Aorta (tissue), 5 donors: Measurements from ENCODE around the gene CCDC201. TPM values are rescaled to one million over a fixed set of nuclear protein-coding genes. Genes with fewer than 3 reads are reported as not detected.
"Not testable (repeated sequence)": the region's sequence is repeated elsewhere in the genome, so short reads cannot be mapped to it uniquely, and the experiment has no call there.

Experiments used
- ATAC-seq: fragments of 200-7000 bp; cut with Tn5 transposase; one replicate; pipeline ENCODE4 v1.9.1; 2022; ENCODE audit warnings: moderate library complexity; ENCODE audit not compliant: low FRiP score
- DNase-seq, 2 donors: peaks; one replicate each; pipeline ENCODE4 v3.0.0-alpha.2; 2020
- H3K27ac ChIP-seq, 2 donors: one replicate each; pipeline ENCODE4 v1.5.1; 2013; ENCODE audit warnings: low read length in 2 of 2, mild to moderate bottlenecking in 2 of 2, moderate library complexity in 2 of 2, control low read depth in 1 of 2, inconsistent platforms in 1 of 2, low read depth in 1 of 2
- H3K27me3 ChIP-seq, 2 donors: one replicate each; pipeline ENCODE4 v1.6.1; 2013; ENCODE audit warnings: control low read depth in 1 of 2, low read length in 1 of 2, mild to moderate bottlenecking in 1 of 2, moderate library complexity in 1 of 2; ENCODE audit not compliant: insufficient read depth in 2 of 2, control insufficient read depth in 1 of 2
- H3K36me3 ChIP-seq, 2 donors: one replicate each; pipeline ENCODE4 v1.6.1; 2013; ENCODE audit warnings: control low read depth in 1 of 2, low read length in 1 of 2, mild to moderate bottlenecking in 1 of 2; ENCODE audit not compliant: insufficient read depth in 2 of 2, control insufficient read depth in 1 of 2
- H3K4me1 ChIP-seq, 2 donors: one replicate each; pipeline ENCODE4 v1.6.1; 2013; ENCODE audit warnings: low read length in 2 of 2, control low read depth in 1 of 2, mild to moderate bottlenecking in 1 of 2, moderate library complexity in 1 of 2; ENCODE audit not compliant: insufficient read depth in 2 of 2, control insufficient read depth in 1 of 2
- H3K4me3 ChIP-seq, 2 donors: one replicate each; pipeline ENCODE4 v1.5.1; 2013; ENCODE audit warnings: low read length in 2 of 2, control low read depth in 1 of 2, mild to moderate bottlenecking in 1 of 2
- H3K9me3 ChIP-seq: one replicate; pipeline ENCODE4 v1.6.1; 2013; ENCODE audit warnings: mild to moderate bottlenecking, low read length; ENCODE audit not compliant: control insufficient read depth
- WGBS, 2 donors: extraction: QIAGEN DNeasy Blood & Tissue Kit; methylation state at CpG; one replicate each; pipeline ENCODE4 v1.1.7; 2013; 5-methylcytosine and 5-hydroxymethylcytosine counted together
- intact Hi-C, 2 donors: fragments of 100-400 bp; cut with DNase I; formaldehyde crosslinking; loops; one replicate each; pipeline versions ENCODE4 v1.14.2 to v1.15.0; 2022
- polyA plus RNA-seq, 2 donors: library from polyadenylated mRNA; stranded (reverse); fragments of 200-250 nt; gene quantifications; one replicate each; pipeline ENCODE4 v1.2.3, GENCODE V29; 2013
- total RNA-seq, 2 donors: library from RNA; stranded (reverse); fragmentation: NEBNext Ultra II Directional; extraction: Animal tissue kit (Norgen Biotek cat#: 25700); gene quantifications; one replicate each; pipeline ENCODE4 v1.2.1, GENCODE V29; 2021
- donor health status: healthy with polysubstance abuse.
- donor health status: Bipolar disorder and iron deficiency.
- donor health status: DM: no; HTN: no; CAD: no.
- donor health status: DM: no; HTN: no; CAD: no.
- donor health status: DM: yes; HTN: yes; CAD: no.

CCDC201 gene
- total and polyA plus RNA-seq, 4 donors: not detected

DNA sequence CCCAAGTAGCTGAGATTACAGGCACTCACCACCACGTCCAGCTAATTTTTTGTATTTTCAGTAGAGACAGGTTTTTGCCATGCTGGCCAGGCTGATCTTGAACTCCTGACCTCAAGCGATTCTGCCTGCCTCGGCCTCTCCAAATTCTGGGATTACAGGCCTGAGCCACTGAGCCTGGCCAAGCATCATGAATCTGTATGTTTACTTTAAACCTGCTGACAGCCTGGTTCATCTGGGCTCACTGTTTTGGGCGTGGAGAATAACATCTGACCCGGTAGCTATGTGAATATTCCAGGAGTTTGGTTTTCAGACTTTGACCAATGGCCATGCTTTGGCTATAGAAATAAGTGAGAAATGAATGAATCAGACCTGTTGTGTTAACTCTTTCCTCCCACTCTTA is 26.3 kb downstream of the CCDC201 start:
- WGBS, 2 donors: 60 to 65% methylated on average over 5 of the region's 5 CpGs
- not testable (repeated sequence) for H3K4me1 ChIP-seq

GRCh38 chr7:45841926-45842717 is 30.8 kb downstream of the CCDC201 start:
- WGBS, 2 donors: 30 to 32% methylated on average over 4 of the region's 4 CpGs
- H3K27me3 ChIP-seq, H3K4me1 ChIP-seq, H3K9me3 ChIP-seq, ATAC-seq, DNase-seq, H3K36me3 ChIP-seq, H3K27ac ChIP-seq, intact Hi-C loops, H3K4me3 ChIP-seq: not testable (repeated sequence)

More for the DNA sequence above, 26.3 kb downstream of the CCDC201 start:
- H3K4me3 ChIP-seq, intact Hi-C loops, H3K36me3 ChIP-seq, H3K9me3 ChIP-seq, H3K27ac ChIP-seq, ATAC-seq, H3K27me3 ChIP-seq: not testable (repeated sequence)
- DNase-seq: peak in 1 of 2 donors; percentile 15

DNA sequence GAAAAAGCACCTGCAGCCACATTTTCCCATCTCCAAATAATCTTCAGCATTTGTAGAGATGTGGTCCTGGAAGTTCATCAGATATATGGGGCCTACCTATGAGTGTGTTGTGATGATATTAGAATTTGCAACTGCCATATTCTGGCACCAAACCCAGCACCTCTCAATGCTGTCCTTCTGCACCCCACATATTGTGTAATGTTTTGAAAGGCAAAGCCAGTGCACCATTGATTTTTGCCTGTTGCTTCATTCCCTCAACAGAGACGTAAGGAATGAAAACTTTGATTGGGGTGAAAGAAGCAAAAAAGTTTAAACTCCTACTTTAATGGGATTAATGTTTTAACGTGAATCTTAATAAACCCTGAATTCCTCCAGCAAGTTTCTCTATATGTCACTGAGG is 34.0 kb downstream of the CCDC201 start:
- H3K27me3 ChIP-seq, DNase-seq, intact Hi-C loops, H3K9me3 ChIP-seq, H3K4me1 ChIP-seq, H3K4me3 ChIP-seq, ATAC-seq, H3K36me3 ChIP-seq, H3K27ac ChIP-seq: not testable (repeated sequence)
- 71 to 94% methylated on average over 2 of the region's 2 CpGs for WGBS, 2 donors

GRCh38 chr7:45832433-45833177 is 40.3 kb downstream of the CCDC201 start:
- not testable (repeated sequence) for ATAC-seq
- WGBS, 2 donors: 55 to 60% methylated on average over 9 of the region's 9 CpGs

DNA sequence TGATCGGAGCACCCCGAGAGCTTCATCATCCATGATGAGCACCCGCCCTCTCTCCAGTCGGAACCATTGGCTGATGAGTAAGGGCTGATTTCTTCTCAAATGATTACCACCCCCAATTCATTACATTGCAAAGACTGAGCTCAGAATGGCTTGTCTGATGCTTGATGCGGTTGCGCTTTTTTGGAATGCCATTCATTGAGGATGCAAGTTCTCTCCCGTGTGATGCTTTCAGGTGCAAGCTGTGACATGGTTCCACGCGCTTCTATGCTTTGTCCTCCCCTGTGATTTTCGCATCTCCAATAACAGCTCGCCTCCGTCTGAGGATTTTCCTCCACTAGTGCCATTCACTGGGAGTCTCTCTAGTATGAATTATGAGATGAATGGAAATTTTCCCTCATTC is 43.0 kb downstream of the CCDC201 start:
- intact Hi-C loops, H3K9me3 ChIP-seq, H3K4me1 ChIP-seq, H3K27ac ChIP-seq, H3K4me3 ChIP-seq, H3K36me3 ChIP-seq, H3K27me3 ChIP-seq, ATAC-seq: not testable (repeated sequence)
- peak in 1 of 2 donors; percentile 23 for DNase-seq
- WGBS, 2 donors: 90 to 92% methylated on average over 12 of the region's 12 CpGs

More at GRCh38 chr7:45832433-45833177, 40.3 kb downstream of the CCDC201 start:
- H3K4me1 ChIP-seq, H3K4me3 ChIP-seq, H3K36me3 ChIP-seq, H3K27me3 ChIP-seq, intact Hi-C loops, H3K27ac ChIP-seq, H3K9me3 ChIP-seq, DNase-seq: not testable (repeated sequence)

DNA sequence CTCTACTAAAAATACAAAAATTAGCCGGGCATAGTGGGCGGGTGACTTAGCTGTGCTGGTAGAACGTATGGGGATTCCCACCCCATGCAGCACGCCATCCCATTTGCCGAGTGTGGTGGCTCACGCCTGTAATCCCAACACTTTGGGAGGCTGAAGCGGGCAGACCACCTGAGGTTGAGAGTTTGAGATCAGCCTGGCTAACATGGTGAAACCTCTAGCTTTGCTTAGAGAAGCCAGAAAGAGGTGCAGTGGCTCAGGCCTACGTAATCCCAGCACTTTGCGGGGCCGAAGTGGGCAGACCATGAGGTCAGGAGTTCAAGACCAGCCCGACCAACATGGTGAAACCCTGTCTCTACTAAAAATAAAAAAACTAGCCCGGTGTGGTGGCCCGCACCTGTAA is 45.2 kb downstream of the CCDC201 start:
- H3K36me3 ChIP-seq, H3K9me3 ChIP-seq, H3K4me3 ChIP-seq, H3K27ac ChIP-seq, intact Hi-C loops, H3K4me1 ChIP-seq, ATAC-seq, H3K27me3 ChIP-seq: not testable (repeated sequence)
- DNase-seq: peak in 1 of 2 donors; percentile 30
- 95 to 97% methylated on average over 13 of the region's 13 CpGs for WGBS, 2 donors

DNA sequence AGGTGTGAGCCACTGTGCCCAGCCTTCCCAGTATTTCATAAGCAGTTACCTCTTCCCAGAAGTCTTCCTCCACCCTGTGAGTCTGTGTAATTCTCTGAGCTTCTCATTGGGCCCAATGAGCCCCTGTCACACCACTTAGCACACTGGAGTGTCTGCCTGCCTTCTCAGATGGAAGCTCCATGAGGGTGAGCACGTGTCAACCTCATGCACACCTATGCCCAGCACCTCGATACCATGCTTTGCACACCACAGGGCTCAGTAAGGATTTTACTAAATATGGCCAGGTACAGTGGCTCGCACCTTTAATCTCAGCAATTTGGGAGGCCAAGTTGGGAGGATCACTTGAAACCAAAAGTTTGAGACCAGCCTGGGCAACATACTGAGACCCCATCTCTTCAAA is 46.3 kb downstream of the CCDC201 start:
- H3K9me3 ChIP-seq, ATAC-seq, H3K36me3 ChIP-seq, H3K27ac ChIP-seq, intact Hi-C loops, H3K27me3 ChIP-seq, H3K4me3 ChIP-seq, H3K4me1 ChIP-seq: not testable (repeated sequence)
- peak in 1 of 2 donors; percentile 49 for DNase-seq
- 89 to 93% methylated on average over 3 of the region's 3 CpGs for WGBS, 2 donors

DNA sequence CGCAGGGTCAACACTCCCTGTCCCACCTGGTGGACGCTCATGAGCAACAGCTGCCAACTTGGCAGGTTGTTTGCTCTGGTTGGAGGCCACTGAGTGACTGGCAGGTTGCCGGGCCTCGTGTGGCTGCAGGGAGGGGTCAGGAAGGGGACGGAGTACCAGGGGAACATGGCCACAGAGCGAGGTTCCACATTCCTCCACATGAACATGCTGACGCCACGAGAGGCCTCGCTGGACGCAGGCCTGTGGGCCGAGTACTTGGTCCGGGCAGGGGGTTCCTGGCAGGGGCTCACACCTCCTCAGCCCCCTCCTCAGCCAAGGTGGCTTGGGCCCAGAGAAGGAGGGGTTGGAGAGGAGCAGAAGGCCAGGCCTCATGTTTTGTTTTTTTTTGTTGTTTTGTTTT is 54.1 kb downstream of the CCDC201 start:
- H3K27me3 ChIP-seq, H3K27ac ChIP-seq, H3K36me3 ChIP-seq, H3K9me3 ChIP-seq, DNase-seq, intact Hi-C loops, H3K4me1 ChIP-seq, ATAC-seq, H3K4me3 ChIP-seq: not testable (repeated sequence)
- WGBS, 2 donors: 89 to 91% methylated on average over 12 of the region's 12 CpGs

- H3K4me3 ChIP-seq, H3K4me1 ChIP-seq, DNase-seq, H3K36me3 ChIP-seq, H3K27me3 ChIP-seq, intact Hi-C loops, H3K27ac ChIP-seq, H3K9me3 ChIP-seq, ATAC-seq: not testable (repeated sequence)
- 81 to 91% methylated on average over 12 of the region's 12 CpGs for WGBS, 2 donors
Observed at GRCh38 chr7:45817913-45818312, 55.0 kb downstream of the CCDC201 start.
